OCI-LY7 (cell line): ENCODE data around the gene WNK2.

Experiments
- CTCF ChIP-seq: fragments of 200-600 bp; sonication (generic); conservative IDR thresholded peaks from 2 replicates; pipeline ENCODE4 v1.5.1; 2014; ENCODE audit warnings: mild to moderate bottlenecking, antibody characterized with exemption, low read length, moderate library complexity, mixed read lengths
- EZH2phosphoT487 ChIP-seq: fragments of 200-600 bp; sonication (generic); IDR thresholded peaks from 2 replicates; pipeline ENCODE4 v1.6.1; 2018; ENCODE audit warnings: low read depth, borderline replicate concordance, mild to moderate bottlenecking, mixed run types, antibody characterized with exemption, low read length, moderate library complexity, mixed read lengths

- no peak for TF ChIP-seq CTCF
- TF ChIP-seq EZH2phosphoT487 = no peak
These were observed 140.4 kb downstream of the WNK2 start for GRCh38 chr9:93324191-93324834.
